ENCODE data around the gene TMEM184A. TPM values are rescaled to one million over a fixed set of nuclear protein-coding genes. Genes with fewer than 3 reads are reported as not detected.

TMEM184A gene
- total RNA-seq, 1 experiment from 2014 or later, result 16.5 TPM

- peaks cover 52% of the 10 kb centered on the region for H3K36me3 Mint-ChIP-seq (ENCODE audit: insufficient read depth, unreplicated experiment)
- Histone ChIP-seq H3K27me3 (replicated peaks; ENCODE audit: control insufficient read depth, insufficient read depth, low read length) (no peaks in the 10 kb centered on the region), H3K9me3 (no peaks in the 10 kb centered on the region), H3K4me1 (peaks cover 21% of the 10 kb centered on the region), H3K36me3 (ENCODE audit: control insufficient read depth, insufficient read depth, low read length) (peaks cover 5% of the 10 kb centered on the region), H3K4me3 (ENCODE audit: low read depth, low read length) (peak overlapping the region; percentile 100)
- peak overlapping the region; percentile 88 for H3K4me3 Mint-ChIP-seq (ENCODE audit: unreplicated experiment)
- TF ChIP-seq, protein P1, sequence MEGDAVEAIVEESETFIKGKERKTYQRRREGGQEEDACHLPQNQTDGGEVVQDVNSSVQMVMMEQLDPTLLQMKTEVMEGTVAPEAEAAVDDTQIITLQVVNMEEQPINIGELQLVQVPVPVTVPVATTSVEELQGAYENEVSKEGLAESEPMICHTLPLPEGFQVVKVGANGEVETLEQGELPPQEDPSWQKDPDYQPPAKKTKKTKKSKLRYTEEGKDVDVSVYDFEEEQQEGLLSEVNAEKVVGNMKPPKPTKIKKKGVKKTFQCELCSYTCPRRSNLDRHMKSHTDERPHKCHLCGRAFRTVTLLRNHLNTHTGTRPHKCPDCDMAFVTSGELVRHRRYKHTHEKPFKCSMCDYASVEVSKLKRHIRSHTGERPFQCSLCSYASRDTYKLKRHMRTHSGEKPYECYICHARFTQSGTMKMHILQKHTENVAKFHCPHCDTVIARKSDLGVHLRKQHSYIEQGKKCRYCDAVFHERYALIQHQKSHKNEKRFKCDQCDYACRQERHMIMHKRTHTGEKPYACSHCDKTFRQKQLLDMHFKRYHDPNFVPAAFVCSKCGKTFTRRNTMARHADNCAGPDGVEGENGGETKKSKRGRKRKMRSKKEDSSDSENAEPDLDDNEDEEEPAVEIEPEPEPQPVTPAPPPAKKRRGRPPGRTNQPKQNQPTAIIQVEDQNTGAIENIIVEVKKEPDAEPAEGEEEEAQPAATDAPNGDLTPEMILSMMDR (IDR thresholded peaks at IDR 0.05; ENCODE audit: insufficient read depth in 1 of 2, low read depth in 1 of 2, low read length in 1 of 2, severe bottlenecking in 1 of 2, unreplicated experiment in 1 of 2), result no peak
- POLR2A ChIA-PET, result no interaction called here
- H3K27ac Mint-ChIP-seq (ENCODE audit: unreplicated experiment), result peak overlapping the region; percentile 91
- no peaks in the 10 kb centered on the region for H3K9me3 Mint-ChIP-seq (ENCODE audit: unreplicated experiment)
- DNase-seq, result no peak
- no peaks in the 10 kb centered on the region for H3K27me3 Mint-ChIP-seq (ENCODE audit: insufficient read depth, unreplicated experiment)
- CTCF ChIA-PET, result no interaction called here
- BruUV-seq (replicated peaks), result no TSS peak
- intact Hi-C loops (cut with micrococcal nuclease; ENCODE audit: unreplicated experiment), result no loop called here
- H3K4me1 Mint-ChIP-seq (ENCODE audit: low read depth, unreplicated experiment), result peaks cover 10% of the 10 kb centered on the region
Observed at GRCh38 chr7:1503390-1503789, 52.6 kb downstream of the TMEM184A start.

- no TSS peak for BruUV-seq (replicated peaks)
- Mint-ChIP-seq H3K4me1 (ENCODE audit: low read depth, unreplicated experiment) (peaks cover 10% of the 10 kb centered on the region), H3K27me3 (ENCODE audit: insufficient read depth, unreplicated experiment) (no peaks in the 10 kb centered on the region), H3K4me3 (ENCODE audit: unreplicated experiment) (peak overlapping the region; percentile 88), H3K27ac (ENCODE audit: unreplicated experiment) (peak overlapping the region; percentile 91), H3K36me3 (ENCODE audit: insufficient read depth, unreplicated experiment) (peaks cover 52% of the 10 kb centered on the region), H3K9me3 (ENCODE audit: unreplicated experiment) (no peaks in the 10 kb centered on the region)
- no peak for DNase-seq
- ChIA-PET CTCF (no interaction called here), POLR2A (no interaction called here)
- Histone ChIP-seq H3K4me3 (ENCODE audit: low read depth, low read length) (peak overlapping the region; percentile 100), H3K9me3 (no peaks in the 10 kb centered on the region), H3K4me1 (peaks cover 21% of the 10 kb centered on the region), H3K27me3 (replicated peaks; ENCODE audit: control insufficient read depth, insufficient read depth, low read length) (no peaks in the 10 kb centered on the region), H3K36me3 (ENCODE audit: control insufficient read depth, insufficient read depth, low read length) (peaks cover 5% of the 10 kb centered on the region)
- intact Hi-C loops (cut with micrococcal nuclease; ENCODE audit: unreplicated experiment), result no loop called here
- TF ChIP-seq, protein P1 (IDR thresholded peaks at IDR 0.05; ENCODE audit: insufficient read depth in 1 of 2, low read depth in 1 of 2, low read length in 1 of 2, severe bottlenecking in 1 of 2, unreplicated experiment in 1 of 2), result no peak
Observed at GRCh38 chr7:1502845-1503244, 53.2 kb downstream of the TMEM184A start.

DNA sequence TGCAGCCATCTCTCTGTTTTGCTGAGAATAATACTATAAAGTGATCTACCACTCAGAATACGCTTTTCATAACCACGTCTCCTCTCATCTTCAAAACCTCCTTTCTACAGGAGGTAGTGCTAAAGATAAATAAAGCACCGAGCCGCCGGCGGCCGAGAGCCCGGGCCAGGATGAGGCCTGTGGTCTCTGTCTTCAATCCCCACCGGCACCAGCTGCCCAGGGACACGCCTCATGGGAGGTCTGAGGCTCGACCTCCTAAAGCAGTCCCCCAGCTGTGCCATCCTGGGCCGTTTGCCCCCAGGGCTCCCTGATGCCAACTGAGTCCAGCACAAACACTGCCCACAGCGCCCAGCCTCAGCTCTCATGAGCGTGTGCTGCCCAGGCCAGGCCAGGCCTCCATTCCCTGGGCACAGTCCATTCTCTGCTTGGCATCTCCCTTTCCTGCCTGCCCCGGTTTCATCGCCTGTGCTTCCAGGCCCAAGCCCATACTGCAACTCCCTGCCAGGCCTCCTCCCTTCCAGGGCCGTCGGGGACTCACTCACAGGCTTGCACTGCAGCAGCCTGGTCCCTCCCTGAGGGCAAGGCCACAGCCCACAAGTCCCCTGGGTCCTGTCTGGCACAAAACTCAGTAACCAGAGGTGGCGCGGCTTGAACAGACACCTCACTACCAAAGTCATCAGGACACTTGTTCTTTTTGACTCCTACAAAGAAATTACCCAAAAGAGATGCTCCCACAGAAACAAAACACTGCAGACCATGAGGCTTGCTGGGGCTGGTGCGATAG, 54.3 kb downstream of the TMEM184A start:
- no TSS peak for BruUV-seq (replicated peaks)
- TF ChIP-seq, protein P1 (IDR thresholded peaks at IDR 0.05; ENCODE audit: insufficient read depth in 1 of 2, low read depth in 1 of 2, low read length in 1 of 2, severe bottlenecking in 1 of 2, unreplicated experiment in 1 of 2), result no peak

More for the DNA sequence above, 54.3 kb downstream of the TMEM184A start:
- POLR2A ChIA-PET, result no interaction called here
- Mint-ChIP-seq H3K36me3 (ENCODE audit: insufficient read depth, unreplicated experiment) (peaks cover 53% of the 10 kb centered on the region), H3K27me3 (ENCODE audit: insufficient read depth, unreplicated experiment) (no peaks in the 10 kb centered on the region), H3K27ac (ENCODE audit: unreplicated experiment) (no peak overlapping the region), H3K4me3 (ENCODE audit: unreplicated experiment) (peak overlapping the region; percentile 88), H3K4me1 (ENCODE audit: low read depth, unreplicated experiment) (peaks cover 4% of the 10 kb centered on the region), H3K9me3 (ENCODE audit: unreplicated experiment) (no peaks in the 10 kb centered on the region)
- Histone ChIP-seq H3K4me3 (ENCODE audit: low read depth, low read length) (no peak overlapping the region), H3K9me3 (no peaks in the 10 kb centered on the region), H3K4me1 (peaks cover 12% of the 10 kb centered on the region), H3K36me3 (ENCODE audit: control insufficient read depth, insufficient read depth, low read length) (peaks cover 5% of the 10 kb centered on the region), H3K27me3 (replicated peaks; ENCODE audit: control insufficient read depth, insufficient read depth, low read length) (no peaks in the 10 kb centered on the region)
- DNase-seq, result no peak
- CTCF ChIA-PET, result no interaction called here
- intact Hi-C loops (cut with micrococcal nuclease; ENCODE audit: unreplicated experiment), result no loop called here

Measured in Caco-2 (cell line).